Suppressor macrophage (primary cell): ENCODE data around the gene ASS1.
"Not testable (repeated sequence)": the region's sequence is repeated elsewhere in the genome, so short reads cannot be mapped to it uniquely, and the experiment has no call there.

ENCODE experiments used
- DNase-seq, 4 experiments: peaks; one replicate each; pipeline ENCODE4 v3.0.0-alpha.2; 2020 to 2022

Gene ASS1

DNA sequence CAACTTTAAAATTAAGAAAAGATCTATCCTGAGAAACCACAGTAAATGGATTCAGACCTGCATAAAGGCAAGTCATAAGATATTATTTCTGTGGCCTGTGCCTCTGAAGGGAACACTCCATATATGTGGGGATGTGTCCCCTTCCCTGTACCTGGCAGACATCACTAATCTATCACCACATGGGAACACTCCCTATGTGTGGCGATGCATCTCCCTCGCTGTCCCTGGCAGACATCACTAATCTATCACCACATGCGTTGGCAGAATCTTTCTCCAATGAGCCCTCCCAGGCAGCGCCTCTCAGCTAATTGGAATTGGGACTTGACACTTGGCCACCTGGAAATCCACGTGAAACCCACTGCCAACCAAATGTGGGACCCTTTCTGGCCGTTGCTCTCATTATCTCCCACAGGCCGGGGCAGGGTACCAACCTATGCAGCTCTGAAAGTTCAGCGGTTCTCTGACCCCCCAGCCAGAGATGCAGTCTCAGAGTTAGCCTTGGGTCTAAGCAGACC is 25.2 kb upstream of the ASS1 start:
- no peak for DNase-seq

GRCh38 chr9:130421154-130421801 is 23.5 kb upstream of the ASS1 start:
- DNase-seq = no peak

DNA sequence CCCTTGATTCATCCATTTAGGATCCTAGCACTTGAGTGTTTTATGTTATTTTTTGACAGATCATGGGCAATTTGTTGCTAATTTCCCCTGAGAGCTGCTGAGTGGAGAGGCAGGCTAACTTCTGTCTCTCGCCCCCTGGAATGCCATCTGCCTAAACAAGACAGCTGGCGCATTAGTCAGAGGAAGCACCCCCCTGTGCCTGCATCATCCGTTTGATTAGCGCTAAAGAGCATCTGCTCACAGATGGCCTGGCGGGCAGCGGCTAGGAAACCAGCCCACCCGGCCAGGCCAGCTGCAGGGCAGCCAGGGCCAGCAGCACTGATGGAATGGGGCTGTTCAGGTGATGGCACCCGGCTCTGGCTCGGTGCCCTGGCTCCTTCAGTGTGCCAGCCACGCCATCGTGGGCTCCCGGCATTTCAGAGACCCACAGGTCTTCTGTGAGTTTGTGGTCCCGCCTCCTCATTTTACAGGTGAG is 22.9 kb upstream of the ASS1 start:
- no peak for DNase-seq

DNA sequence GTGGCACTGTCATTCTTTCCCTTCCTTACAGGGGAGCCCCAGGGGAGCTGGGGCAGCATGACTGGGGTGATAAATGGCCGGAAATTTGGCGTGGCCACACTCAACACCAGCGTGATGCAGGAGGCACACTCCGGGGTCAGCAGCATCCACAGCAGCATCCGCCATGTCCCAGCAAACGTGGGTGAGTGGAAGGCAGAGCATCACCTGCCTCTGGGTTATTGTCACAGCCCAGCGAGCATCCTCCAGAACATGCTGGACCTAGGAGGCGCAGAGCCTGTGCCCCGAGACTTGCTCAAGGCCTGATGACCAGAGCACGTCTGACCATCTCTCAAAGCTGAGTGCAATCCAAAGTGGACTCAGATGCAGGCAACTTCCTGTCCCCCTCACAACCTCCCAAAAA is 22.2 kb upstream of the ASS1 start:
- no peak for DNase-seq

DNA sequence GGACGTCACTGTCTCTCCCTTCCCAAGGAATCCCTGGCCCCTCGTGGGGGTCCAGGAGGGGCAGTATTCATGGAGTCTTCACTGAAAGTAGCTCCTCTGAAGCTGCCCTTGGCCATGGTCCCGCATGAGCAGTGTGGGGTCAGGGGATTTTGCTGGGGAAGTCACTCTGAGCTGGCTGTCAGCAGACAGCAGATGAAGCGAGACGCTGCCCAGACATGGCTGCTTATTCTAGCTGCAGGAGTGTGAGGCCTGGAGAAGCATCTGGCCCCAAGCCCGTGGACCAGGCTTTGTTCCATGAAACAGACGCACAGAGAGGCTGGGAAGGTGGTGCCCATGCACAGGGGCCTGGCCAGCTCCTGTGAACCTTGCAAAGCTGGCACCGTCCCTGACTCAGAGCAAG is 21.5 kb upstream of the ASS1 start:
- DNase-seq = no peak

GRCh38 chr9:130424595-130425454 is 19.9 kb upstream of the ASS1 start:
- no peak for DNase-seq

DNA sequence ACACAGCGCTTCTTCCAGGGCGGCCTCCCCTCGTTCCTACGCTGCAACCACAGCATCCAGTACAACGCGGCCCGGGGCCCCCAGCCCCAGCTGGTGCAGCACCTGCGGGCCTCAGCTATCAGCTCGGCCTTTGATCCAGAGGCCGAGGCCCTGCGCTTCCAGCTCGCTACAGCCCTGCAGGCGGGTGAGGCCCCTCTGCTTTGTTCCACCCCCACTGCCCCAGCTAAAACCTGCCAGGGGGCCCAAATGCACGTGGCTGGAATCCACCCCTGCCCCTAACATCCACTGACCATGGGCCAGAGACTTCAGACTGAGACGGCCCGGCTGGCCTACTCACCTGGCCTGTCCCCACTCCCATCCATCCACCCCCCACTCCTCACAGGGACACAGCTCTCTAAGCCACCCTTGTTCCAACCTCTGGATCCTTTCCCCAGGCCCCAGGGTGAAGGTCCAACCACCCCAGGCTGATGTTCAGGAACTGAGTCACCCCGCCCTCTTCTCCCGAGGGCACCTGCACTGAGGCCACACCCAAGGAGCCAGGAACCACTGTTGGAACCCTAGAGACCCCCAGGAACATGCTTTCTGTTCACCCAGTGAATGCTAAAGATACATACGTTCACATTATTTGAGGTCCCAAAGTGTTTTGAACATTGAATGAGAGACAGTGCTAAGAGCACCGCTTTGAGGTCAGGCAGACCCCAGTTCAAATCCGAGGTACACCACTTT is 18.9 kb upstream of the ASS1 start:
- peak in 1 of 4 experiments; percentile 1 for DNase-seq

- no peak for DNase-seq
These were observed 18.3 kb upstream of the ASS1 start for GRCh38 chr9:130426467-130426773.

DNA sequence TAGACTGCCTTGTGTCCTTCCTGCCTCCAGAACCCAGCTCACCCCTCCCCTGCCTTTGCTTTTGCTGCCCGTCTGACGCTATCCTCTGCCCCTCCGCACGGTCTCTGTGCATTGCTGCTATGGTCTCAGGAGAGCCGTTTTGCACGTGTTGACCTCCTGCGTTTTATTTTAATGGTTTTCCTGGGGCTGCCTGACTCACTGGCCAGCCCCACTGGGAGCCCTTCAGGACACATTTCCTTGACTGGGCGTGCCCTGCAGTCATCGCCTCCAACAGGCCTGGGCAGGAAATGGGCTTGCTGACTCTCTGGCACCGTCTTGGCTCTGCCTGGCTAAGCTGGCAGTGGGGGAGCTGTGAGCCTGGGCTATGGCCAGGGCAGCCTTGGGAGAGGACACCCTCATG is 17.9 kb upstream of the ASS1 start:
- DNase-seq = no peak

GRCh38 chr9:130427326-130427725 is 17.4 kb upstream of the ASS1 start:
- no peak for DNase-seq

DNA sequence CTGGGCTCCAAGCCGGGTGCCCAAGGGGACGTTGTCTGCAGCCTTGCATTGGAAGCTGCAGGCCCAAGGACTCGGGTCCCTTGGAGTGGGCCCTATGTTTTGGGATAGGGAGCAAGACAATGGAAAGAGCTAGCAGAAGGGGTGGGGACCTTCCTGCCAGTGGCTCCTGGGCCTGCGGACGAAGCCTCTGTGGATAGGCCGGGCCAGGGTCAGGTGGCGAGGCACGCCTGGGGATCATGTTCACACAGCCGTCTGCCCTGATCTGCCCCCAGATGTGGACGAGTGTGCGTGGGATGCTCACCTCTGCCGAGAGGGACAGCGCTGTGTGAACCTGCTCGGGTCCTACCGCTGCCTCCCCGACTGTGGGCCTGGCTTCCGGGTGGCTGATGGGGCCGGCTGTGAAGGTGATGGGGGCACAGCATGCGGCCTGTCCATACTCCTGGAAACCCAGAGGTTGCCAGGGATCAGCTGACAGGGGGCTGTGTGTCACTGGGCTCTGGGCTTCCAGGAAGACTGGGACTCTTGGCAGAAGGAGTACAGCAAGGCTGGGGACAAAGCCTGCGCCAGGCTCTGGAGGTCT is 16.6 kb upstream of the ASS1 start:
- peak in 1 of 4 experiments; percentile 1 for DNase-seq

DNA sequence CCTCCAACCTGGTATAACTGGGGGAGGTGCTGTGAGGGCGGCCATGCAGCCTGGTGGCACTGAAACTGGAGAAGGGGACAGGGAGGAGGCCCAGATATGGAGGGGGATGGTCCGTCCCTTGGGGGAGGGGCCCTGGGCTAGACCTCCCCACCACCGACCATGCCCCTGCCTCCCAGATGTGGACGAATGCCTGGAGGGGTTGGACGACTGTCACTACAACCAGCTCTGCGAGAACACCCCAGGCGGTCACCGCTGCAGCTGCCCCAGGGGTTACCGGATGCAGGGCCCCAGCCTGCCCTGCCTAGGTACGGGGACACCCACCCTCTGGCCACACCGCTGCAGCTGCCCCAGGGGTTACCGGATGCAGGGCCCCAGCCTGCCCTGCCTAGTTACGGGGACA is 15.4 kb upstream of the ASS1 start:
- DNase-seq = no peak

DNA sequence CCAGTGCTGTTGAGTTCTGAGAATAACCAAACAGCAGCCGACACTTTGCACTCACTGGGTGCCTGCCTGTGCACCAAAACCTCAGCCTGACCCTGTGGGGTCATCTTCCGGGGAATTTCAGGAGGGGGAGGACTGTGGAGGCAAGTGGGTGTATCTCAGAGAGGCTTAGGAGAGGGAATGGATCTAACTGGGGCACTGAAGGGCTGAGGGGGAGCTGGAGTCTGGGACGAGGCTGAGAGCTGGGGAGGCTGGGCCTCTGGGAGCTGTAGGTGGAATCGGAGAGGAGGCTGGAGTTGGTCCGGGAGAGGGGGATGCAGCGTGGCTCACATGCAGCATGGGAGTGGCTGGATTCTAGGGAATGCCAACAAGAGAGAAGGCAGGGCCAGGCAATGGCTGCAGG is 14.9 kb upstream of the ASS1 start:
- DNase-seq = no peak

- no peak for DNase-seq
These were observed 14.5 kb upstream of the ASS1 start for GRCh38 chr9:130430232-130430631.

- DNase-seq = no peak
These were observed 13.8 kb upstream of the ASS1 start for GRCh38 chr9:130430734-130431535.

GRCh38 chr9:130431536-130432303 is 13.0 kb upstream of the ASS1 start:
- DNase-seq = no peak

DNA sequence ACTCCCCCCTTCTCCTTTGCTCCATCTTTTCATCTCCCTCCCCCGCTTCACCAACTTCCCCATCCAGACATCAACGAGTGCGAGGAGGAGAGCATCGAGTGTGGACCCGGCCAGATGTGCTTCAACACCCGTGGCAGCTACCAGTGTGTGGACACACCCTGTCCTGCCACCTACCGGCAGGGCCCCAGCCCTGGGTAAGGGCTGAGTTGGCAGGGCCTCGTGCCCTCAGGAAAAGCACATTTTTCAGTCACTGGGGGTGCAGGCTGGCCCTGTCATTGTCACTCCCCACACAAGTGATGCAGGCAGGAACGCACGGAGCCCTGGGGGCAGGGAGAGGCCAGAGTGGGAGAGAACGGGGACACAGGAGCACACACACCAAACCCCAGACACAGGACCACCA is 12.4 kb upstream of the ASS1 start:
- DNase-seq = no peak

GRCh38 chr9:130432796-130433167 is 12.0 kb upstream of the ASS1 start:
- DNase-seq = no peak

GRCh38 chr9:130433168-130433946 is 11.4 kb upstream of the ASS1 start:
- DNase-seq = peak in 2 of 4 experiments; percentile 19 to 62

GRCh38 chr9:130433947-130434262 is 10.9 kb upstream of the ASS1 start:
- DNase-seq = no peak

GRCh38 chr9:130434656-130435055 is 10.1 kb upstream of the ASS1 start:
- not testable (repeated sequence) for DNase-seq
